Activated naive CD4-positive, alpha-beta T cell treated with Interleukin-2 at 50 U/mL for 16 hours (primary cell): ENCODE measurements around the gene EXOC6B.

Source experiments
- DNase-seq: peaks from one replicate; pipeline ENCODE4 v3.0.0-alpha.2; 2020

The EXOC6B gene

GRCh38 chr2:72254831-72255451 lies 570.9 kb downstream of the EXOC6B start:
- DNase-seq, result no peak

- no peak for DNase-seq
These were observed 587.5 kb downstream of the EXOC6B start for GRCh38 chr2:72238311-72238710.

GRCh38 chr2:72237549-72237948 lies 588.3 kb downstream of the EXOC6B start:
- no peak for DNase-seq

- no peak for DNase-seq
These were observed 589.3 kb downstream of the EXOC6B start for GRCh38 chr2:72236445-72237067.

GRCh38 chr2:72235497-72236415 lies 590.1 kb downstream of the EXOC6B start:
- DNase-seq, result no peak

- no peak for DNase-seq
These were observed 592.6 kb downstream of the EXOC6B start for GRCh38 chr2:72233211-72233610.

GRCh38 chr2:72222829-72223564 lies 602.8 kb downstream of the EXOC6B start:
- DNase-seq, result no peak

- DNase-seq, result no peak
These were observed 605.7 kb downstream of the EXOC6B start for GRCh38 chr2:72220170-72220569.

GRCh38 chr2:72214429-72215143 lies 611.2 kb downstream of the EXOC6B start:
- DNase-seq, result no peak

- no peak for DNase-seq
These were observed 613.4 kb downstream of the EXOC6B start for GRCh38 chr2:72212486-72212855.

GRCh38 chr2:72211777-72212485 lies 613.9 kb downstream of the EXOC6B start:
- DNase-seq, result no peak

- no peak for DNase-seq
These were observed 614.5 kb downstream of the EXOC6B start for GRCh38 chr2:72211350-72211749.

GRCh38 chr2:72210470-72210869 lies 615.4 kb downstream of the EXOC6B start:
- DNase-seq, result no peak

GRCh38 chr2:72208225-72208624 lies 617.6 kb downstream of the EXOC6B start:
- no peak for DNase-seq

- DNase-seq, result no peak
These were observed 618.5 kb downstream of the EXOC6B start for GRCh38 chr2:72207334-72207733.

GRCh38 chr2:72205504-72205881 lies 620.3 kb downstream of the EXOC6B start:
- no peak for DNase-seq

GRCh38 chr2:72204786-72205503 lies 620.9 kb downstream of the EXOC6B start:
- no peak for DNase-seq

- DNase-seq, result no peak
These were observed 621.6 kb downstream of the EXOC6B start for GRCh38 chr2:72204156-72204785.

GRCh38 chr2:72198532-72199241 lies 627.1 kb downstream of the EXOC6B start:
- DNase-seq, result no peak

- DNase-seq, result no peak
These were observed 632.1 kb downstream of the EXOC6B start for GRCh38 chr2:72193723-72194122.
